ENCODE measurements around the gene REXO1. TPM values are rescaled to one million over a fixed set of nuclear protein-coding genes. Genes with fewer than 3 reads are reported as not detected.

Gene REXO1
- total RNA-seq, 1 donor from 2014 or later, result 39.3 TPM

DNA sequence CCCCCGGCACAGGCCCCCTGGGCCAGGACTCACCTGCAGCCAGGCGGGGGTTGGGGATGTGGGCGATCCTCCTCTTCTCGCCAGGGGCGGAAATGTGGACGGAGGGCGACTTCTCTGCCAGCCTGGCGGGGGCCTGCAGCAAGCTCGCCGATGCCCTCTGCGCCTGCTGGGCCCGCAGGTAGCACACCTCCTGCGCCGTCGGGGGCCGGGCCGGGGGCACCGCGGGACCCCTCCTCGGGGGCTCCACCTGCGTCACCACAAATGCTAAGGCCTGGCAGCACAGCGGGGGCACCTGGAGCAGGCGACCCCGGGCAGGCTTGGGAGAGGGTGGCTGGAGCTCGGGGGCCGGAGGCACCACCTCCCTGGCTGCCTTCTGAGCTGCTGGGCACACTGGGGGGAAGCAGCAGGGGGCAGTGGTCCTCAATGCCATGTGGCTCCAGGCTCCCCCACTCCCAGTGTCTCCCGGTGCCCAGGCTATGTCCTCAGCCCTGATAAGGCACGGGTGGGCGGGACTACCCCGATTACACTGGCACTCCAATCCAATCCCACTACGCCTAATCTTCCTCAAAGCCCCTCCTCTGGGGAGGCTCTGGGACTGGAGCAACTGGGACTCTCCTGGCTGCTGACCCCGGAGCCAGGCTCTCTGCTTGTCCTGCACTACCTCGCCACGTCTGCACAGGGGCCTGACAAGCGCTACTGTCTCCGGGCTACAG lies 24.6 kb downstream of the REXO1 start:
- no peak for DNase-seq (ENCODE audit: extremely low spot score, unreplicated experiment)
- no peaks in the 10 kb centered on the region for H3K27me3 Mint-ChIP-seq (ENCODE audit: unreplicated experiment)
- H3K9me3 Mint-ChIP-seq (ENCODE audit: unreplicated experiment), result no peaks in the 10 kb centered on the region
- TF ChIP-seq, protein P1, sequence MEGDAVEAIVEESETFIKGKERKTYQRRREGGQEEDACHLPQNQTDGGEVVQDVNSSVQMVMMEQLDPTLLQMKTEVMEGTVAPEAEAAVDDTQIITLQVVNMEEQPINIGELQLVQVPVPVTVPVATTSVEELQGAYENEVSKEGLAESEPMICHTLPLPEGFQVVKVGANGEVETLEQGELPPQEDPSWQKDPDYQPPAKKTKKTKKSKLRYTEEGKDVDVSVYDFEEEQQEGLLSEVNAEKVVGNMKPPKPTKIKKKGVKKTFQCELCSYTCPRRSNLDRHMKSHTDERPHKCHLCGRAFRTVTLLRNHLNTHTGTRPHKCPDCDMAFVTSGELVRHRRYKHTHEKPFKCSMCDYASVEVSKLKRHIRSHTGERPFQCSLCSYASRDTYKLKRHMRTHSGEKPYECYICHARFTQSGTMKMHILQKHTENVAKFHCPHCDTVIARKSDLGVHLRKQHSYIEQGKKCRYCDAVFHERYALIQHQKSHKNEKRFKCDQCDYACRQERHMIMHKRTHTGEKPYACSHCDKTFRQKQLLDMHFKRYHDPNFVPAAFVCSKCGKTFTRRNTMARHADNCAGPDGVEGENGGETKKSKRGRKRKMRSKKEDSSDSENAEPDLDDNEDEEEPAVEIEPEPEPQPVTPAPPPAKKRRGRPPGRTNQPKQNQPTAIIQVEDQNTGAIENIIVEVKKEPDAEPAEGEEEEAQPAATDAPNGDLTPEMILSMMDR (IDR thresholded peaks at IDR 0.05), result no peak
- peaks cover 17% of the 10 kb centered on the region for H3K36me3 Mint-ChIP-seq (ENCODE audit: unreplicated experiment)
- no peak overlapping the region for H3K27ac Mint-ChIP-seq (ENCODE audit: unreplicated experiment)
- H3K4me1 Mint-ChIP-seq (ENCODE audit: unreplicated experiment), result peaks cover 5% of the 10 kb centered on the region
- no peak overlapping the region for H3K4me3 Mint-ChIP-seq (ENCODE audit: unreplicated experiment)

DNA sequence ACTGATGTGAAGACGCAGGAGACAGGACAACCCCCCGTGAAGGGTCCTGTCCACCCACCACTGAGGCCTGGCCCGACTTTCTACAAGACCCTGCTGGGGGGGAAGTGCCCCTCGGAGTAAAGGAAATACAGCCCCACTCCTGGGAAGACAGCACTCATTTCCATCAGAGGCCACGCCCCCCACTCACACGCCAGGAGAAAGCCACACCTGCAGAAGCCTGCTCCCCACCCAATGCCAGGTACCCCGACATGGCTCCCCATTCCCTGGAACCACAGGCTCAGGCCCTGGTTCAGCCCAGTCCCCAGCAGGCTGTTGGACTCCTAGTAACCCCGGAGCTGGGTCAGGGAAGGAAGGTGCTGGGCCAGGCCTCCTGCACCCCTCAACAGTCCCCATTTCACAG lies 25.3 kb downstream of the REXO1 start:
- DNase-seq (ENCODE audit: extremely low spot score, unreplicated experiment), result no peak
- no peaks in the 10 kb centered on the region for H3K9me3 Mint-ChIP-seq (ENCODE audit: unreplicated experiment)

DNA sequence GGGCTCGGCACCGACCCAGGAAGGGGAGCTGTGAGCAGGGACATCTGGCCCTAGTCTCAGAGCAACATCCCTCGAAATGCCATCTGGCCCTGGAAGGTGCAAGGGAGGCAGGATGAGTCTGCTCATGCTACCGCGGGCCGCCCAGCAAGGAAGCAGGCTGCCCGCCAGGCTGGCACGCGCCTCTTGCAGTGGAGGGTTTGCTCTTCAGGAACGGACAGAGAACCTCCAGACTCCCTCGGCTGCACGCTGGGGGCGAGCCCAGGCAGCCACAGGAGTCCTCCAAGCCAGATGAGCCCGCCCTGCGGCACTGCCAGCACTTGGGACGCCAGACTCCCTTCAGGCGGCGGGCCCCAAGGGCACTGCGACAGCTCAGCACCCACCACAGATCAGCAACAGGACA lies 26.1 kb downstream of the REXO1 start:
- no peak overlapping the region for H3K4me3 Mint-ChIP-seq (ENCODE audit: unreplicated experiment)
- peaks cover 5% of the 10 kb centered on the region for H3K4me1 Mint-ChIP-seq (ENCODE audit: unreplicated experiment)
- H3K27ac Mint-ChIP-seq (ENCODE audit: unreplicated experiment), result no peak overlapping the region
- no peaks in the 10 kb centered on the region for H3K9me3 Mint-ChIP-seq (ENCODE audit: unreplicated experiment)
- no peak for DNase-seq (ENCODE audit: extremely low spot score, unreplicated experiment)
- H3K36me3 Mint-ChIP-seq (ENCODE audit: unreplicated experiment), result peaks cover 20% of the 10 kb centered on the region
- no peaks in the 10 kb centered on the region for H3K27me3 Mint-ChIP-seq (ENCODE audit: unreplicated experiment)
- TF ChIP-seq, protein P1 (IDR thresholded peaks at IDR 0.05), result no peak

More for the DNA sequence above, 25.3 kb downstream of the REXO1 start:
- peaks cover 19% of the 10 kb centered on the region for H3K36me3 Mint-ChIP-seq (ENCODE audit: unreplicated experiment)
- no peak overlapping the region for H3K4me3 Mint-ChIP-seq (ENCODE audit: unreplicated experiment)
- TF ChIP-seq, protein P1 (IDR thresholded peaks at IDR 0.05), result no peak
- H3K27me3 Mint-ChIP-seq (ENCODE audit: unreplicated experiment), result no peaks in the 10 kb centered on the region
- H3K4me1 Mint-ChIP-seq (ENCODE audit: unreplicated experiment), result peaks cover 5% of the 10 kb centered on the region
- no peak overlapping the region for H3K27ac Mint-ChIP-seq (ENCODE audit: unreplicated experiment)

DNA sequence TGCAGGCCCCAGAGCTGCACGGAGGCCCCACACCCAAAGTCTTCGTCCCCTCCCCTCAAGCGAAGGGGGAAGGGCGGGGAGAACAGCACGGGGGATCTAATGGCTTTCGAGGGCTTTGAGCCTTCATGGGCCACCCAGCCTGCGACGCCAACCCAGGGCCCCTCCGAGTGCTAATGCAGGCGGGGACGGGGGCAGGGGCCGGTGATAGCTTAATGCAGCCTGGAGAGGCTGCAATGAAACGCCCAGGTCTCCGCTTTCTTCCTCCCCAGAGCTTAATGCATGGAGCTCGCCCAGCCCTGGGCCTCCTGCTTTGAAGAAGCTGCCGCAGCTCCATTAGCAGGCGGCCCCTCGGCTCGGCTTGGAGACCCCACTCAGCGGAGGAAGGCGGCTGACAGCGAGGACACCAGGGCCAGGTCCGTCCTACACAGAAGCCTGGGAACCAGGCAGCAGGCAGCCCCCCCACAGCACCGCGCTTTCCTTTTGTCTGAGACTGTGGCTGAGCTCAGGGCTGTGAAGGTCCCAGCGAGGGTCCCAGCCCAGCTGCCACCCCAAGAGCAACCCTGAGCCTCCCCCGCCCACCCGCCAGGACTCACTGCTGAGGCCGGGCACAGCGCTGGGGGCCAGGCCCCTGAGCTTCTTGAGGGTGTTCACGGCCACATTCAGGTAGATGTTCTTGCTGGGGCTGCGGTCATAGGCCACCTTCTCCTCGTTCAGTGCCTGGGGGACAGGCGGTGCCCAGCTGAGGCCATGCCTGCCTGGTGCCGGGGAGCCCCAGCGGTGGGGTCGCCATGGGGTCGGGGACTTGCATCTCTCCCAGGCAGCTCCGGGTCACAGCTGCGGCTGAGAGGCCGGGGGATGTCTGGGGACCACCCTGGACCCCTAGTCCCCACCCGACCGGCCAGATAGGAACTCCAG lies 28.7 kb downstream of the REXO1 start:
- Mint-ChIP-seq H3K27me3 (ENCODE audit: unreplicated experiment) (no peaks in the 10 kb centered on the region), H3K4me3 (ENCODE audit: unreplicated experiment) (no peak overlapping the region), H3K27ac (ENCODE audit: unreplicated experiment) (no peak overlapping the region), H3K36me3 (ENCODE audit: unreplicated experiment) (peaks cover 19% of the 10 kb centered on the region), H3K9me3 (ENCODE audit: unreplicated experiment) (no peaks in the 10 kb centered on the region), H3K4me1 (ENCODE audit: unreplicated experiment) (no peaks in the 10 kb centered on the region)
- DNase-seq (ENCODE audit: extremely low spot score, unreplicated experiment), result no peak
- TF ChIP-seq, protein P1 (IDR thresholded peaks at IDR 0.05), result no peak
